GM12878 (cell line): ENCODE data around the gene TCEA2. TPM values are rescaled to one million over a fixed set of nuclear protein-coding genes. Genes with fewer than 3 reads are reported as not detected.

ENCODE experiments used
- ATAC-seq: fragments of 200-7000 bp; cut with Tn5 transposase; 3 replicates; pipeline ENCODE4 v1.9.1; 2020; ENCODE audit warnings: mild to moderate bottlenecking, moderate library complexity
- BruUV-seq: library from RNA; stranded (reverse); fragments of 400-500 nt; replicated peaks from 2 replicates; lab custom pipeline; 2021; lab: Mats Ljungman, UMichigan
- CTCF ChIA-PET: fragments of 300-600 bp; sonication (Branson Sonifier 250); formaldehyde crosslinking; extraction: SDS; loops from one replicate; lab custom pipeline; 2021; ENCODE audit warnings: inconsistent platforms; lab: Yijun Ruan, JAX
- POLR2A ChIA-PET: fragments of 350-600 bp; formaldehyde crosslinking; extraction: SDS; loops from one replicate; lab custom pipeline; 2021; ENCODE audit warnings: inconsistent platforms; lab: Charles Lee
- RAD21 ChIA-PET: fragments of 300-600 bp; sonication (Branson Sonifier 250); formaldehyde crosslinking; loops from one replicate; lab custom pipeline; 2023; ENCODE audit warnings: antibody characterized with exemption; ENCODE audit not compliant: unreplicated experiment; lab: Charles Lee
- SMC1A ChIA-PET: fragments of 300-600 bp; sonication (Branson Sonifier 250); formaldehyde crosslinking; loops from one replicate; lab custom pipeline; 2023; ENCODE audit not compliant: unreplicated experiment, uncharacterized antibody; lab: Charles Lee
- DNase-seq: peaks from one replicate; pipeline ENCODE4 v3.0.0-alpha.2; 2011; ENCODE audit warnings: low read depth, low spot score
- FAIRE-seq: peaks from 3 replicates; lab custom pipeline; 2011; peaks lifted over from hg19 to GRCh38; lab: Jason Lieb, UNC
- H2AFZ ChIP-seq: 2 replicates; pipeline ENCODE4 v1.6.0; 2011; ENCODE audit warnings: low read depth, low read length, control low read depth; ENCODE audit not compliant: control insufficient read depth
- H3K27ac ChIP-seq: 2 replicates; pipeline ENCODE4 v1.5.1; 2011; ENCODE audit warnings: control low read depth; ENCODE audit not compliant: control insufficient read depth, insufficient read depth
- H3K27me3 ChIP-seq, 2 experiments: replicated peaks in 1 of 2; 2 replicates each; pipeline versions ENCODE4 v1.6.0 to v1.6.1; 2011; ENCODE audit warnings: low read length in 1 of 2; ENCODE audit not compliant: control insufficient read depth in 2 of 2, insufficient read depth in 2 of 2
- H3K36me3 ChIP-seq, 2 experiments: 2 replicates each; pipeline ENCODE4 v1.5.1; 2011; ENCODE audit warnings: low read length in 1 of 2; ENCODE audit not compliant: control insufficient read depth in 2 of 2, insufficient read depth in 2 of 2
- H3K4me1 ChIP-seq: 2 replicates; pipeline ENCODE4 v1.6.1; 2011; ENCODE audit warnings: mild to moderate bottlenecking, low read length, moderate library complexity, mixed read lengths; ENCODE audit not compliant: control insufficient read depth, insufficient read depth
- H3K4me2 ChIP-seq: 2 replicates; pipeline ENCODE4 v1.6.0; 2011; ENCODE audit warnings: control low read depth; ENCODE audit not compliant: control insufficient read depth, insufficient read depth
- H3K4me3 ChIP-seq: fragments of 200-600 bp; sonication (generic); 2 replicates; pipeline ENCODE4 v1.5.1; 2016
- H3K79me2 ChIP-seq: 2 replicates; pipeline ENCODE4 v1.6.0; 2011; ENCODE audit warnings: low read length; ENCODE audit not compliant: control insufficient read depth, insufficient read depth
- H3K9ac ChIP-seq: 2 replicates; pipeline ENCODE4 v1.8.0; 2011; ENCODE audit warnings: low read length, control low read depth, mixed read lengths; ENCODE audit not compliant: control insufficient read depth, insufficient read depth
- H3K9me3 ChIP-seq: replicated peaks from 3 replicates; pipeline ENCODE4 v1.5.1; 2011; ENCODE audit warnings: mild to moderate bottlenecking, low read length; ENCODE audit not compliant: control insufficient read depth, insufficient read depth
- H4K20me1 ChIP-seq: 2 replicates; pipeline ENCODE4 v1.6.0; 2011; ENCODE audit not compliant: control insufficient read depth, insufficient read depth
- E4F1 ChIP-seq: fragments of 450-650 bp; IDR thresholded peaks from 2 replicates; pipeline ENCODE4 v1.6.1; 2018; ENCODE audit warnings: borderline replicate concordance, mild to moderate bottlenecking; ENCODE audit not compliant: partially characterized antibody
- POLR2A ChIP-seq: IDR thresholded peaks from 2 replicates; pipeline ENCODE4 v1.6.1; 2011; ENCODE audit warnings: low read depth, mild to moderate bottlenecking, low read length
- RB1 ChIP-seq: fragments of 450-650 bp; formaldehyde crosslinking; IDR thresholded peaks from 2 replicates; pipeline ENCODE4 v1.6.1; 2017; ENCODE audit warnings: mild to moderate bottlenecking, borderline replicate concordance
- WGBS: methylation state at CpG from one replicate; pipeline ENCODE4 v1.1.6; 2016; ENCODE audit warnings: low lambda C conversion rate; ENCODE audit not compliant: insufficient replicate concordance, insufficient coverage; ENCODE audit errors: missing lambda C conversion rate; 5-methylcytosine and 5-hydroxymethylcytosine counted together
- in situ Hi-C: fragments of 300-500 bp; cut with MboI; formaldehyde crosslinking; loops from 9 replicates; pipeline ENCODE4 v1.14.3; 2018; ENCODE audit warnings: mixed read lengths
- intact Hi-C: fragments of 100-400 bp; cut with micrococcal nuclease; formaldehyde crosslinking; loops from one replicate; pipeline ENCODE4 v1.14.2; 2022; ENCODE audit not compliant: unreplicated experiment
- polyA plus RNA-seq, 11 experiments: library from polyadenylated mRNA; depleted of rRNA in 4 of 11; unstranded in 6 of 11; stranded (reverse) in 5 of 11; fragments of >200 nt; fragmentation: Nextera tagmentation in 4 of 11; fragmentation: Illumina TruSeq in 1 of 11; extraction: Ambion mirVana in 4 of 11; extraction: Trizol in 1 of 11; gene quantifications; 1 replicate in 1 of 11; 2 replicates in 10 of 11; pipeline versions ENCODE4 v1.2.1 to v1.2.3, GENCODE V29; 2011 to 2016; ENCODE audit warnings: inconsistent platforms in 2 of 11, missing spikeins in 2 of 11, low read depth in 1 of 11
- total RNA-seq, 4 experiments: library from RNA; depleted of rRNA in 3 of 4; stranded (reverse); fragments of >200 nt in 3 of 4; fragmentation: Illumina TruSeq in 1 of 4; extraction: Trizol in 1 of 4; gene quantifications; 2 replicates each; pipeline versions ENCODE4 v1.2.1 to v1.2.3, GENCODE V29; 2013 to 2021

The TCEA2 gene
- total and polyA plus RNA-seq, 10 of the 15 experiments (the other 5 are each of a cell fraction or from before 2014, with no cell fraction given): 3.4 to 42.5 (median 13.3) TPM

- peaks cover 32% of the 10 kb centered on the region for H3K4me1 ChIP-seq
These were observed 2.3 kb downstream of the TCEA2 start for GRCh38 chr20:64065062-64065973.

More at GRCh38 chr20:64065062-64065973, 2.3 kb downstream of the TCEA2 start:
- Histone ChIP-seq H3K9me3 (no peaks in the 10 kb centered on the region), H4K20me1 (no peaks in the 10 kb centered on the region), H2AFZ (no peak overlapping the region), H3K4me3 (no peak overlapping the region)
- no TSS peak for BruUV-seq
- in situ Hi-C loops: no loop called here
- POLR2A ChIA-PET: interaction anchor here (0.5 to 3.0 kb wide), 4 partner anchors 11 to 83 kb away, joined by 3 to 10 read pairs (median 5); partner anchors contain the start of genes OPRL1 and RGS19
- TF ChIP-seq POLR2A: peak; percentile 20; the same call in 1 of the 2 replicates
- TF ChIP-seq RB1: no peak
- TF ChIP-seq E4F1: no peak
- TF ChIP-seq, all 136 proteins: peak for 1
- SMC1A ChIA-PET: interaction anchor here (0.6 to 2.0 kb wide), 4 partner anchors 11 to 85 kb away, joined by 3 to 10 read pairs (median 4); partner anchors contain the start of gene SAMD10
- DNase-seq: no peak
- H3K27me3 ChIP-seq: no peaks in the 10 kb centered on the region
- WGBS: 40% methylated on average over 25 of the region's 27 CpGs
- H3K36me3 ChIP-seq: no peaks in the 10 kb centered on the region
- RAD21 ChIA-PET: interaction anchor here (1.5 to 1.6 kb wide), 2 partner anchors 11 to 14 kb away, joined by 4 read pairs; partner anchors contain the start of genes OPRL1 and RGS19
- no peak for FAIRE-seq
- H3K4me2 ChIP-seq: peak overlapping the region; percentile 68
- H3K9ac ChIP-seq: no peak overlapping the region
- CTCF ChIA-PET: interaction anchor here (0.6 to 2.4 kb wide), 8 partner anchors 8 to 85 kb away, joined by 3 to 19 read pairs (median 5); partner anchors contain the start of genes OPRL1, PRPF6 and RGS19
- intact Hi-C loops: no loop called here
- H3K79me2 ChIP-seq: no peaks in the 10 kb centered on the region
- no peak for ATAC-seq
- H3K27ac ChIP-seq: 0 out of 2 replicates have a peak overlapping the region, but pooled peaks have one; percentile 10
